Neural cell (in vitro differentiated cells): Measurements from ENCODE around the gene REPS2. TPM values are rescaled to one million over a fixed set of nuclear protein-coding genes. Genes with fewer than 3 reads are reported as not detected.

Experiments
- H2AFZ ChIP-seq: fragments of 200-600, 300-800 bp; sonication (generic), shearing (Covaris generic); 2 replicates; pipeline ENCODE4 v1.6.0; 2014; ENCODE audit warnings: low read depth, mild to moderate bottlenecking, antibody characterized with exemption, low read length, moderate library complexity
- H3F3A ChIP-seq: fragments of 200-600 bp; shearing (Covaris generic); 2 replicates; pipeline ENCODE4 v1.6.1; 2016; ENCODE audit warnings: mild to moderate bottlenecking, moderate library complexity, mixed read lengths, antibody characterized with exemption, low read length; ENCODE audit not compliant: insufficient read depth, poor library complexity, severe bottlenecking
- H3K27ac ChIP-seq: fragments of 200-600, 300-800 bp; sonication (generic), shearing (Covaris generic); 2 replicates; pipeline ENCODE4 v1.5.1; 2014; ENCODE audit warnings: mild to moderate bottlenecking, low read length, moderate library complexity
- H3K27me3 ChIP-seq: fragments of 300-800, 200-600 bp; sonication (generic), shearing (Covaris generic); 2 replicates; pipeline ENCODE4 v1.6.0; 2014; ENCODE audit warnings: mild to moderate bottlenecking, low read depth, low read length, moderate library complexity; ENCODE audit not compliant: insufficient read depth
- H3K36me3 ChIP-seq: fragments of 300-800, 200-600 bp; sonication (generic), shearing (Covaris generic); 2 replicates; pipeline ENCODE4 v1.5.1; 2014; ENCODE audit warnings: mild to moderate bottlenecking, antibody characterized with exemption, low read length, moderate library complexity; ENCODE audit not compliant: insufficient read depth
- H3K4me2 ChIP-seq: fragments of 300-800, 200-600 bp; sonication (generic), shearing (Covaris generic); 2 replicates; pipeline ENCODE4 v1.6.0; 2014; ENCODE audit warnings: mild to moderate bottlenecking, low read length
- H3K4me3 ChIP-seq: fragments of 300-800, 200-600 bp; sonication (generic), shearing (Covaris generic); 2 replicates; pipeline ENCODE4 v1.5.1; 2014; ENCODE audit warnings: mild to moderate bottlenecking, low read length, moderate library complexity
- H3K79me2 ChIP-seq: fragments of 200-600 bp; shearing (Covaris generic); replicated peaks from 2 replicates; pipeline ENCODE4 v1.6.0; 2014; ENCODE audit warnings: mild to moderate bottlenecking, low read length, moderate library complexity; ENCODE audit not compliant: insufficient read depth
- H3K9ac ChIP-seq: fragments of 300-800, 200-600 bp; sonication (generic), shearing (Covaris generic); 2 replicates; pipeline ENCODE4 v1.6.1; 2016; ENCODE audit warnings: mild to moderate bottlenecking, low read length, mixed read lengths
- H3K9me2 ChIP-seq: fragments of 200-600 bp; shearing (Covaris generic); 2 replicates; pipeline ENCODE4 v1.6.1; 2016; ENCODE audit warnings: mild to moderate bottlenecking, low read length, mixed read lengths; ENCODE audit not compliant: insufficient read depth
- H3K9me3 ChIP-seq: fragments of 200-600, 300-800 bp; sonication (generic), shearing (Covaris generic); 2 replicates; pipeline ENCODE4 v1.6.1; 2016; ENCODE audit warnings: mild to moderate bottlenecking, mixed run types, low read length, moderate library complexity, mixed read lengths
- H4K20me1 ChIP-seq: fragments of 200-600 bp; shearing (Covaris generic); 2 replicates; pipeline ENCODE4 v1.6.1; 2016; ENCODE audit warnings: mild to moderate bottlenecking, mixed run types; ENCODE audit not compliant: insufficient read depth
- EP300 ChIP-seq: fragments of 450-650 bp; conservative IDR thresholded peaks from 2 replicates; pipeline ENCODE4 v1.6.1; 2014; ENCODE audit warnings: antibody characterized with exemption, mild to moderate bottlenecking, moderate library complexity; ENCODE audit not compliant: poor library complexity, severe bottlenecking
- EZH2 ChIP-seq: fragments of 200-600, 300-800 bp; shearing (Covaris generic), sonication (generic); IDR thresholded peaks from 2 replicates; pipeline ENCODE4 v1.6.1; 2014; ENCODE audit warnings: antibody characterized with exemption, low read length, borderline replicate concordance, mild to moderate bottlenecking; ENCODE audit not compliant: insufficient read depth, poor library complexity, severe bottlenecking
- MXI1 ChIP-seq: fragments of 450-650 bp; conservative IDR thresholded peaks from 2 replicates; pipeline ENCODE4 v1.6.1; 2014; ENCODE audit warnings: antibody characterized with exemption, mild to moderate bottlenecking; ENCODE audit not compliant: poor library complexity, severe bottlenecking
- POLR2AphosphoS5 ChIP-seq: IDR thresholded peaks from 2 replicates; pipeline ENCODE4 v1.6.1; 2012
- RAD21 ChIP-seq: fragments of 450-650 bp; conservative IDR thresholded peaks from 2 replicates; pipeline ENCODE4 v1.6.1; 2014; ENCODE audit warnings: antibody characterized with exemption, mild to moderate bottlenecking, moderate library complexity
- SMC3 ChIP-seq: fragments of 450-650 bp; conservative IDR thresholded peaks from 2 replicates; pipeline ENCODE4 v1.6.1; 2014; ENCODE audit warnings: antibody characterized with exemption, mild to moderate bottlenecking, moderate library complexity; ENCODE audit not compliant: poor library complexity
- TAF1 ChIP-seq: IDR thresholded peaks from 2 replicates; pipeline ENCODE4 v1.6.1; 2012; ENCODE audit warnings: low read depth
- polyA plus RNA-seq: library from polyadenylated mRNA; depleted of rRNA; stranded (reverse); fragments of >200 nt; gene quantifications from 2 replicates; pipeline ENCODE4 v1.2.3, GENCODE V29; 2014
- TF ChIP-seq, protein P1 (sequence below): fragments of 450-650 bp; IDR thresholded peaks from 2 replicates; pipeline ENCODE4 v1.5.1; 2014; ENCODE audit warnings: antibody characterized with exemption, mild to moderate bottlenecking, moderate library complexity; ENCODE audit not compliant: poor library complexity, severe bottlenecking
- TF ChIP-seq, protein P2 (sequence below): IDR thresholded peaks from 2 replicates; pipeline ENCODE4 v1.6.1; 2012; ENCODE audit warnings: borderline replicate concordance

Gene REPS2
- polyA plus RNA-seq, 1 donor from 2014 or later, result 15.1 TPM

DNA sequence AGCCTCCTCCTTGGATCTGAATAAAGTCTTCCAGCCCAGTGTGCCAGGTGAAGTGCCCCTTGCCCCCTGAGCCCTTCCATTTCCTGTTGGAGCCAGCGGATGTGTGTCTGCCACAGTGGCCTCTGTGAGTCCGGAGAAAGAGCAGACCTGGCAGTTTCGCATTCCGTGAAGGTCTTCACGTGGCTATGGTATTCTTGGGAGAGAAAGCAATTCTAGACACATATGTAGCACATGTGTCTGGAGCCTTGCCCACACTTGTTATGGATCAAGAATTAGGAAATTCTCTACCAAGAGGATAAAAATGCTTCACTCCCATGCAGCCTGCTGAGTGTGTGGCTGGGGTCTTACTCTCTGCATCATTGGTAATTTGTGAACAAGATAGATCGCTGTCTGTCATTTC is 130.9 kb downstream of the REPS2 start:
- H3K9me2 ChIP-seq, result no peaks in the 10 kb centered on the region
- no peak overlapping the region for H3K4me3 ChIP-seq
- TF ChIP-seq, protein P1, sequence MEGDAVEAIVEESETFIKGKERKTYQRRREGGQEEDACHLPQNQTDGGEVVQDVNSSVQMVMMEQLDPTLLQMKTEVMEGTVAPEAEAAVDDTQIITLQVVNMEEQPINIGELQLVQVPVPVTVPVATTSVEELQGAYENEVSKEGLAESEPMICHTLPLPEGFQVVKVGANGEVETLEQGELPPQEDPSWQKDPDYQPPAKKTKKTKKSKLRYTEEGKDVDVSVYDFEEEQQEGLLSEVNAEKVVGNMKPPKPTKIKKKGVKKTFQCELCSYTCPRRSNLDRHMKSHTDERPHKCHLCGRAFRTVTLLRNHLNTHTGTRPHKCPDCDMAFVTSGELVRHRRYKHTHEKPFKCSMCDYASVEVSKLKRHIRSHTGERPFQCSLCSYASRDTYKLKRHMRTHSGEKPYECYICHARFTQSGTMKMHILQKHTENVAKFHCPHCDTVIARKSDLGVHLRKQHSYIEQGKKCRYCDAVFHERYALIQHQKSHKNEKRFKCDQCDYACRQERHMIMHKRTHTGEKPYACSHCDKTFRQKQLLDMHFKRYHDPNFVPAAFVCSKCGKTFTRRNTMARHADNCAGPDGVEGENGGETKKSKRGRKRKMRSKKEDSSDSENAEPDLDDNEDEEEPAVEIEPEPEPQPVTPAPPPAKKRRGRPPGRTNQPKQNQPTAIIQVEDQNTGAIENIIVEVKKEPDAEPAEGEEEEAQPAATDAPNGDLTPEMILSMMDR, result no peak
- TF ChIP-seq TAF1, result no peak
- TF ChIP-seq POLR2AphosphoS5, result no peak
- no peak for TF ChIP-seq RAD21
- TF ChIP-seq EP300, result no peak
- TF ChIP-seq, protein P2, sequence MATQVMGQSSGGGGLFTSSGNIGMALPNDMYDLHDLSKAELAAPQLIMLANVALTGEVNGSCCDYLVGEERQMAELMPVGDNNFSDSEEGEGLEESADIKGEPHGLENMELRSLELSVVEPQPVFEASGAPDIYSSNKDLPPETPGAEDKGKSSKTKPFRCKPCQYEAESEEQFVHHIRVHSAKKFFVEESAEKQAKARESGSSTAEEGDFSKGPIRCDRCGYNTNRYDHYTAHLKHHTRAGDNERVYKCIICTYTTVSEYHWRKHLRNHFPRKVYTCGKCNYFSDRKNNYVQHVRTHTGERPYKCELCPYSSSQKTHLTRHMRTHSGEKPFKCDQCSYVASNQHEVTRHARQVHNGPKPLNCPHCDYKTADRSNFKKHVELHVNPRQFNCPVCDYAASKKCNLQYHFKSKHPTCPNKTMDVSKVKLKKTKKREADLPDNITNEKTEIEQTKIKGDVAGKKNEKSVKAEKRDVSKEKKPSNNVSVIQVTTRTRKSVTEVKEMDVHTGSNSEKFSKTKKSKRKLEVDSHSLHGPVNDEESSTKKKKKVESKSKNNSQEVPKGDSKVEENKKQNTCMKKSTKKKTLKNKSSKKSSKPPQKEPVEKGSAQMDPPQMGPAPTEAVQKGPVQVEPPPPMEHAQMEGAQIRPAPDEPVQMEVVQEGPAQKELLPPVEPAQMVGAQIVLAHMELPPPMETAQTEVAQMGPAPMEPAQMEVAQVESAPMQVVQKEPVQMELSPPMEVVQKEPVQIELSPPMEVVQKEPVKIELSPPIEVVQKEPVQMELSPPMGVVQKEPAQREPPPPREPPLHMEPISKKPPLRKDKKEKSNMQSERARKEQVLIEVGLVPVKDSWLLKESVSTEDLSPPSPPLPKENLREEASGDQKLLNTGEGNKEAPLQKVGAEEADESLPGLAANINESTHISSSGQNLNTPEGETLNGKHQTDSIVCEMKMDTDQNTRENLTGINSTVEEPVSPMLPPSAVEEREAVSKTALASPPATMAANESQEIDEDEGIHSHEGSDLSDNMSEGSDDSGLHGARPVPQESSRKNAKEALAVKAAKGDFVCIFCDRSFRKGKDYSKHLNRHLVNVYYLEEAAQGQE, result no peak
- no peak for TF ChIP-seq MXI1
- TF ChIP-seq EZH2, result no peak
- no peak for TF ChIP-seq SMC3
- H2AFZ ChIP-seq, result no peak overlapping the region
- H3K9me3 ChIP-seq, result no peaks in the 10 kb centered on the region
- H3K27me3 ChIP-seq, result no peaks in the 10 kb centered on the region
- H4K20me1 ChIP-seq, result no peaks in the 10 kb centered on the region
- H3K79me2 ChIP-seq, result no peaks in the 10 kb centered on the region
- H3K27ac ChIP-seq, result no peak overlapping the region
- no peaks in the 10 kb centered on the region for H3K36me3 ChIP-seq
- no peak overlapping the region for H3K9ac ChIP-seq
- no peaks in the 10 kb centered on the region for H3F3A ChIP-seq
- no peak overlapping the region for H3K4me2 ChIP-seq

DNA sequence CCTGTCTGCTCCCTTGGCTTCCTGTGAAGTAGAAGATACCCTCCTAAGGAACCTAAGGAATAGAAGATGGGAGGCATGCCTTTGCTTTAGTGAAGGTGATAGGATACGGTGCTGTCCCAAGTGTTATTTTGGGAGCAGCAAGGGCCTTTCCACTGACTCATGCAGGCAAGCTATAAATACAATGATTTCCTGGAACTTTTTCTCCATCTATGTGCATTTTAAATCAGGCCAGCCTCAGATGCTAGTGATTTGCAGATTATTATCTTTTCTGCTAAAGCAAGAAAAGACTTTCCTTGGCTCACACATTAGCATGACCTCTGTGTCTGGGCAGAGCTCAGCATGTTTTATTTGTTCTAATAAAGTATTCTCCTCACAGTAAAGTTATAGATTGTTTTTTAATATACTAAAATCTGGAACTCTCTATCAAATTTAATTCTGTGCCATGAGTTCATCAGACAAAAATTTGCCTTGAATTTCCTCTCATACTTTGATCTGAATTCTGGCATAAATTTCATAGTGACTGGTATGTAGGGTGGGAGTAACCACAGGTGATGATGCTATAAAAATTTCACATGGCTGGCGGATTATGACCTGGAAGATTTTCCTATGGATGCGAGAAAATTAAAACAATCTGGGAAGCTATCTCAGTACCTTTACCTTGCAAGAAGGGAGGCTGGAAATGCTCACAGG is 131.7 kb downstream of the REPS2 start:
- no peaks in the 10 kb centered on the region for H3K27me3 ChIP-seq
- no peaks in the 10 kb centered on the region for H4K20me1 ChIP-seq
- TF ChIP-seq MXI1, result no peak
- no peak for TF ChIP-seq POLR2AphosphoS5
- TF ChIP-seq RAD21, result no peak
- no peak for TF ChIP-seq TAF1
- TF ChIP-seq, protein P1, result no peak
- no peak for TF ChIP-seq SMC3
- TF ChIP-seq, protein P2, result no peak
- no peak for TF ChIP-seq EP300
- no peak for TF ChIP-seq EZH2
- H2AFZ ChIP-seq, result no peak overlapping the region
- H3F3A ChIP-seq, result no peaks in the 10 kb centered on the region
- no peaks in the 10 kb centered on the region for H3K36me3 ChIP-seq
- H3K4me2 ChIP-seq, result no peak overlapping the region
- H3K27ac ChIP-seq, result no peak overlapping the region
- no peaks in the 10 kb centered on the region for H3K79me2 ChIP-seq
- H3K9ac ChIP-seq, result no peak overlapping the region
- H3K9me2 ChIP-seq, result no peaks in the 10 kb centered on the region
- no peaks in the 10 kb centered on the region for H3K9me3 ChIP-seq
- H3K4me3 ChIP-seq, result no peak overlapping the region
